ENCODE results near the gene BCL11B. TPM values are rescaled to one million over a fixed set of nuclear protein-coding genes. Genes with fewer than 3 reads are reported as not detected.

The BCL11B gene
- total RNA-seq, 1 experiment from 2014 or later, result 80.6 TPM

GRCh38 chr14:99314623-99315022, 42.6 kb upstream of the BCL11B start:
- BruUV-seq (replicated peaks), result no TSS peak
- no peak for DNase-seq (ENCODE audit: low spot score)
- H3K27me3 ChIP-seq (replicated peaks; ENCODE audit: insufficient read depth, low read depth, low read length, poor library complexity), result no peaks in the 10 kb centered on the region
- H3K27ac ChIP-seq (ENCODE audit: low read depth, low read length, poor library complexity, severe bottlenecking), result no peak overlapping the region
- CTCF ChIA-PET, result no interaction called here
- no peaks in the 10 kb centered on the region for H3K4me1 ChIP-seq (ENCODE audit: insufficient read depth, low read length, poor library complexity, severe bottlenecking)
- intact Hi-C loops (cut with micrococcal nuclease; ENCODE audit: unreplicated experiment), result no loop called here
- no peaks in the 10 kb centered on the region for H3K9me3 ChIP-seq (ENCODE audit: low read depth, low read length, poor library complexity, severe bottlenecking)
- POLR2A ChIA-PET (ENCODE audit: low non-redundant PET), result no interaction called here
- no peak overlapping the region for H3K4me3 ChIP-seq (ENCODE audit: low read depth, low read length, poor library complexity, severe bottlenecking)
- H3K36me3 ChIP-seq (ENCODE audit: insufficient read depth, low read length, poor library complexity, severe bottlenecking), result no peaks in the 10 kb centered on the region
- no peak for TF ChIP-seq EZH2 (IDR thresholded peaks at IDR 0.05; ENCODE audit: borderline replicate concordance, low read depth, low read length, poor library complexity, severe bottlenecking)
- TF ChIP-seq, protein P1, sequence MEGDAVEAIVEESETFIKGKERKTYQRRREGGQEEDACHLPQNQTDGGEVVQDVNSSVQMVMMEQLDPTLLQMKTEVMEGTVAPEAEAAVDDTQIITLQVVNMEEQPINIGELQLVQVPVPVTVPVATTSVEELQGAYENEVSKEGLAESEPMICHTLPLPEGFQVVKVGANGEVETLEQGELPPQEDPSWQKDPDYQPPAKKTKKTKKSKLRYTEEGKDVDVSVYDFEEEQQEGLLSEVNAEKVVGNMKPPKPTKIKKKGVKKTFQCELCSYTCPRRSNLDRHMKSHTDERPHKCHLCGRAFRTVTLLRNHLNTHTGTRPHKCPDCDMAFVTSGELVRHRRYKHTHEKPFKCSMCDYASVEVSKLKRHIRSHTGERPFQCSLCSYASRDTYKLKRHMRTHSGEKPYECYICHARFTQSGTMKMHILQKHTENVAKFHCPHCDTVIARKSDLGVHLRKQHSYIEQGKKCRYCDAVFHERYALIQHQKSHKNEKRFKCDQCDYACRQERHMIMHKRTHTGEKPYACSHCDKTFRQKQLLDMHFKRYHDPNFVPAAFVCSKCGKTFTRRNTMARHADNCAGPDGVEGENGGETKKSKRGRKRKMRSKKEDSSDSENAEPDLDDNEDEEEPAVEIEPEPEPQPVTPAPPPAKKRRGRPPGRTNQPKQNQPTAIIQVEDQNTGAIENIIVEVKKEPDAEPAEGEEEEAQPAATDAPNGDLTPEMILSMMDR (conservative IDR thresholded peaks at IDR 0.05; ENCODE audit: low read depth, low read length), result no peak

DNA sequence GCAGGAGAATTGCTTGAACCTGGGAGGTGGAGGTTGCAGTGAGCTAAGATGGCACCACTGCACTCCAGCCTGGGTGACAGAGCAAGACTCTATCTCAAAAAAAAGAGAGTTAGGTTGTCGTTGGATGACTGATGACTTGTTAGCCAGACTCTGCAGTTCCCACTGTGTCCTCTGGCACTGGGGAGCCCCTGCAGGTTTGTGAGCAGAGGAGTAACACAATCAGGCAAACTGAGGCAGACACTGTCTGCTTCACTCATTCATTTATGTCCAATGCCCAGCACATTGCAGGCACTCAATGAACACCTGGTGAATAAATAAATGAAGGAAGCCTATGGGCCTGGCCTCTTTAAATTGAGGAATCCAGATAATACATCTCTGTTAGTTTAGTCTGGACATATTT, 41.2 kb upstream of the BCL11B start:
- H3K9me3 ChIP-seq (ENCODE audit: low read depth, low read length, poor library complexity, severe bottlenecking), result no peaks in the 10 kb centered on the region
- H3K36me3 ChIP-seq (ENCODE audit: insufficient read depth, low read length, poor library complexity, severe bottlenecking), result no peaks in the 10 kb centered on the region
- ChIA-PET CTCF (no interaction called here), POLR2A (ENCODE audit: low non-redundant PET) (no interaction called here)
- no peak overlapping the region for H3K4me3 ChIP-seq (ENCODE audit: low read depth, low read length, poor library complexity, severe bottlenecking)
- no peak overlapping the region for H3K27ac ChIP-seq (ENCODE audit: low read depth, low read length, poor library complexity, severe bottlenecking)
- TF ChIP-seq, protein P1 (conservative IDR thresholded peaks at IDR 0.05; ENCODE audit: low read depth, low read length), result no peak
- no peak for TF ChIP-seq EZH2 (IDR thresholded peaks at IDR 0.05; ENCODE audit: borderline replicate concordance, low read depth, low read length, poor library complexity, severe bottlenecking)
- no TSS peak for BruUV-seq (replicated peaks)
- intact Hi-C loops (cut with micrococcal nuclease; ENCODE audit: unreplicated experiment), result no loop called here
- no peaks in the 10 kb centered on the region for H3K27me3 ChIP-seq (replicated peaks; ENCODE audit: insufficient read depth, low read depth, low read length, poor library complexity)
- H3K4me1 ChIP-seq (ENCODE audit: insufficient read depth, low read length, poor library complexity, severe bottlenecking), result no peaks in the 10 kb centered on the region
- no peak for DNase-seq (ENCODE audit: low spot score)

- H3K9me3 ChIP-seq (ENCODE audit: low read depth, low read length, poor library complexity, severe bottlenecking), result no peaks in the 10 kb centered on the region
- POLR2A ChIA-PET (ENCODE audit: low non-redundant PET), result no interaction called here
- no peaks in the 10 kb centered on the region for H3K27me3 ChIP-seq (replicated peaks; ENCODE audit: insufficient read depth, low read depth, low read length, poor library complexity)
- BruUV-seq (replicated peaks), result no TSS peak
- no peak overlapping the region for H3K27ac ChIP-seq (ENCODE audit: low read depth, low read length, poor library complexity, severe bottlenecking)
- no peak overlapping the region for H3K4me3 ChIP-seq (ENCODE audit: low read depth, low read length, poor library complexity, severe bottlenecking)
- CTCF ChIA-PET, result no interaction called here
- no peak for TF ChIP-seq EZH2 (IDR thresholded peaks at IDR 0.05; ENCODE audit: borderline replicate concordance, low read depth, low read length, poor library complexity, severe bottlenecking)
- TF ChIP-seq, protein P1 (conservative IDR thresholded peaks at IDR 0.05; ENCODE audit: low read depth, low read length), result no peak
- no peak for DNase-seq (ENCODE audit: low spot score)
- no peaks in the 10 kb centered on the region for H3K4me1 ChIP-seq (ENCODE audit: insufficient read depth, low read length, poor library complexity, severe bottlenecking)
- intact Hi-C loops (cut with micrococcal nuclease; ENCODE audit: unreplicated experiment), result no loop called here
- no peaks in the 10 kb centered on the region for H3K36me3 ChIP-seq (ENCODE audit: insufficient read depth, low read length, poor library complexity, severe bottlenecking)
Observed at GRCh38 chr14:99312106-99312505, 40.1 kb upstream of the BCL11B start.

Data from A673 (cell line).